Endothelial cell of umbilical vein (primary cell): ENCODE measurements around the gene TMEM43. TPM values are rescaled to one million over a fixed set of nuclear protein-coding genes. Genes with fewer than 3 reads are reported as not detected.

ENCODE experiments used
- BruUV-seq: library from RNA; stranded (reverse); fragments of 400-500 nt; replicated peaks from 2 replicates; lab custom pipeline; 2021; lab: Mats Ljungman, UMichigan
- CTCF ChIA-PET: fragments of 300-600, 350-600 bp; sonication (Branson Sonifier 250); formaldehyde crosslinking; loops from one replicate; lab custom pipeline; 2021; ENCODE audit warnings: antibody characterized with exemption, inconsistent platforms; lab: Charles Lee
- POLR2A ChIA-PET: fragments of 300-600, 350-600 bp; sonication (Branson Sonifier 250); formaldehyde crosslinking; loops from one replicate; lab custom pipeline; 2021; ENCODE audit warnings: antibody characterized with exemption, inconsistent platforms; lab: Charles Lee
- DNase-seq: peaks from one replicate; pipeline ENCODE4 v3.0.0-alpha.2; 2011; ENCODE audit warnings: low read depth, low spot score
- FAIRE-seq: peaks from 2 replicates; lab custom pipeline; 2011; peaks lifted over from hg19 to GRCh38; lab: Jason Lieb, UNC
- H2AFZ ChIP-seq: 2 replicates; pipeline ENCODE4 v1.6.0; 2012; ENCODE audit warnings: low read depth, low read length, control low read depth, inconsistent platforms
- H3K27ac ChIP-seq: 2 replicates; pipeline ENCODE4 v1.5.1; 2011; ENCODE audit warnings: low read depth, mild to moderate bottlenecking, control low read depth, low read length, moderate library complexity; ENCODE audit not compliant: insufficient read depth
- H3K27me3 ChIP-seq, 2 experiments: 2 replicates each; pipeline versions ENCODE4 v1.6.0 to v1.6.1; 2011; ENCODE audit warnings: low read length in 2 of 2, mixed read lengths in 1 of 2; ENCODE audit not compliant: control insufficient read depth in 2 of 2, insufficient read depth in 2 of 2
- H3K36me3 ChIP-seq, 2 experiments: 2 replicates in 1 of 2; 3 replicates in 1 of 2; pipeline ENCODE4 v1.5.1; 2011; ENCODE audit warnings: low read length in 2 of 2, mild to moderate bottlenecking in 1 of 2, moderate library complexity in 1 of 2; ENCODE audit not compliant: control insufficient read depth in 2 of 2, insufficient read depth in 2 of 2; ENCODE audit errors: extremely low read depth in 1 of 2
- H3K4me1 ChIP-seq: 3 replicates; pipeline ENCODE4 v1.5.1; 2011; ENCODE audit warnings: mild to moderate bottlenecking, low read length; ENCODE audit not compliant: control insufficient read depth, insufficient read depth; ENCODE audit errors: extremely low read depth
- H3K4me2 ChIP-seq: 2 replicates; pipeline ENCODE4 v1.6.1; 2011; ENCODE audit warnings: low read length, control low read depth, mixed read lengths; ENCODE audit not compliant: insufficient read depth
- H3K4me3 ChIP-seq, 3 experiments: fragments of 200-600 bp in 1 of 3; sonication (generic), shearing (Covaris generic) in 1 of 3; replicated peaks in 1 of 3; 2 replicates each; pipeline ENCODE4 v1.5.1; 2011 to 2016; ENCODE audit warnings: control low read depth in 3 of 3, low read length in 3 of 3, mild to moderate bottlenecking in 2 of 3, inconsistent platforms in 1 of 3, low read depth in 1 of 3, moderate library complexity in 1 of 3; ENCODE audit not compliant: insufficient read depth in 1 of 3
- H3K79me2 ChIP-seq: 2 replicates; pipeline ENCODE4 v1.6.0; 2012; ENCODE audit warnings: low read length, inconsistent platforms; ENCODE audit not compliant: control insufficient read depth, insufficient read depth
- H3K9ac ChIP-seq: replicated peaks from 2 replicates; pipeline ENCODE3; 2011; ENCODE audit warnings: low read length, control low read depth; ENCODE audit not compliant: insufficient read depth; ENCODE audit errors: extremely low read depth
- H3K9me1 ChIP-seq: replicated peaks from 3 replicates; pipeline ENCODE4 v1.6.0; 2011; ENCODE audit warnings: mild to moderate bottlenecking, low read length; ENCODE audit not compliant: control insufficient read depth, insufficient read depth; ENCODE audit errors: extremely low read depth
- H3K9me3 ChIP-seq: replicated peaks from 2 replicates; pipeline ENCODE4 v1.5.1; 2012; ENCODE audit warnings: low read length, inconsistent platforms; ENCODE audit not compliant: control insufficient read depth, insufficient read depth
- H4K20me1 ChIP-seq: replicated peaks from 2 replicates; pipeline ENCODE3; 2011; ENCODE audit warnings: mild to moderate bottlenecking, low read length; ENCODE audit not compliant: control insufficient read depth, insufficient read depth; ENCODE audit errors: extremely low read depth
- EZH2 ChIP-seq: IDR thresholded peaks from 2 replicates; pipeline ENCODE4 v1.6.1; 2012; ENCODE audit warnings: borderline replicate concordance, low read depth, mild to moderate bottlenecking, moderate library complexity, low read length, inconsistent platforms; ENCODE audit not compliant: severe bottlenecking
- FOS ChIP-seq: IDR thresholded peaks from 2 replicates; pipeline ENCODE4 v1.6.1; 2011; ENCODE audit warnings: mild to moderate bottlenecking, low read length, moderate library complexity, borderline replicate concordance; ENCODE audit not compliant: insufficient read depth
- GATA2 ChIP-seq: IDR thresholded peaks from 2 replicates; pipeline ENCODE4 v1.7.0; 2011; ENCODE audit warnings: low read depth, mild to moderate bottlenecking, moderate library complexity, mixed read lengths, low read length; ENCODE audit not compliant: insufficient read length, insufficient read depth
- JUN ChIP-seq: IDR thresholded peaks from 2 replicates; pipeline ENCODE4 v1.6.1; 2011; ENCODE audit warnings: borderline replicate concordance, low read depth; ENCODE audit not compliant: insufficient read length, insufficient read depth
- MYC ChIP-seq: IDR thresholded peaks from one replicate; pipeline ENCODE4 v1.6.1; 2011; ENCODE audit warnings: mild to moderate bottlenecking, low read depth, low read length
- POLR2A ChIP-seq: IDR thresholded peaks from 2 replicates; pipeline ENCODE4 v1.6.1; 2012; ENCODE audit warnings: low read depth, mild to moderate bottlenecking, control low read depth, low read length
- POLR2AphosphoS5 ChIP-seq: IDR thresholded peaks from 2 replicates; pipeline ENCODE4 v1.6.1; 2012; ENCODE audit warnings: low read depth, mild to moderate bottlenecking, control low read depth, low read length, moderate library complexity; ENCODE audit not compliant: insufficient read depth
- dilution Hi-C: fragments of 300-500 bp; cut with MboI; formaldehyde crosslinking; loops from one replicate; pipeline ENCODE4 v1.15.0; 2019; ENCODE audit warnings: low sequenced_read_pairs; ENCODE audit not compliant: extremely low pct_ligation_motif_present
- intact Hi-C: fragments of 100-400 bp; cut with micrococcal nuclease; formaldehyde crosslinking; loops from one replicate; pipeline ENCODE4 v1.10.0; 2022
- polyA plus RNA-seq, 4 experiments: library from polyadenylated mRNA; depleted of rRNA in 3 of 4; stranded (reverse) in 3 of 4; unstranded in 1 of 4; fragments of >200 nt; gene quantifications; 2 replicates each; pipeline versions ENCODE4 v1.2.1 to v1.2.3, GENCODE V29; 2011 to 2012; ENCODE audit warnings: missing spikeins in 1 of 4
- total RNA-seq: library from RNA; stranded (reverse); gene quantifications from 2 replicates; pipeline ENCODE4 v1.2.3, GENCODE V29; 2021
- TF ChIP-seq, protein P1 (sequence below): IDR thresholded peaks from 2 replicates; pipeline ENCODE4 v1.6.1; 2011; ENCODE audit not compliant: insufficient read depth, insufficient read length
- TF ChIP-seq, protein P2 (sequence below), 2 donors: IDR thresholded peaks; 1 replicate in 1 of 2; 2 replicates in 1 of 2; pipeline ENCODE4 v1.5.1; 2011; ENCODE audit warnings: low read length in 2 of 2, mild to moderate bottlenecking in 2 of 2, moderate library complexity in 2 of 2, control low read depth in 1 of 2, inconsistent platforms in 1 of 2, low read depth in 1 of 2; ENCODE audit not compliant: insufficient read depth in 1 of 2; ENCODE audit errors: extremely low read depth in 1 of 2

TMEM43 gene
- total and polyA plus RNA-seq, 2 donors (not counting 3 experiments of a cell fraction or from before 2014, with no cell fraction given) = 80.6 to 119 TPM

DNA sequence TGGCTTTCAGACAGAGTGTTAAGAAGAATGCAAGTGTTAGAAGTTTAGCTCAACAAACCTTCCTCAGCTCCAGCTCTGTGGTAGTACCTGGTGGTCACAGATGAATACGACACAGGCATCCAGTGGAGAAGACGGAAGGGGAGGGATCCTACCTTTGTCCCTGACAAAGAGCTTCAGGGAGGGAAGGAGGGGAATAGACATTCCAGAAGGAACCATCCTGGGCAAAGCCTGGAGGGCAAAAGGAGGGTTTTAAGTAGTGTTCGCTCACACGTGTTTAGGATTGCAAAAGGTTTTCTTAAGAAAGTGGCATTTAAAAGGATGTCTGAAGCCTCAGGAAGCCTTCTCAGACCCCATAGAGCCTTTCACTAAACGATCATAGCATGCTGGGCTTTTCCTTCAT is 3.0 kb upstream of the TMEM43 start:
- Histone ChIP-seq H3K36me3 (no peaks in the 10 kb centered on the region), H3K79me2 (peaks cover 25% of the 10 kb centered on the region), H3K27ac (no peak overlapping the region), H3K9ac (no peak overlapping the region), H3K27me3 (no peaks in the 10 kb centered on the region), H4K20me1 (no peaks in the 10 kb centered on the region), H2AFZ (no peak overlapping the region), H3K4me1 (peaks cover 20% of the 10 kb centered on the region), H3K4me2 (no peak overlapping the region), H3K9me3 (no peaks in the 10 kb centered on the region), H3K4me3 (no peak overlapping the region), H3K9me1 (no peaks in the 10 kb centered on the region)
- POLR2A ChIA-PET = no interaction called here
- BruUV-seq = no TSS peak
- intact Hi-C loops (loop anchor here (5.0 kb wide), 1 partner anchor 465 kb away; no protein-coding TSS in a partner anchor), dilution Hi-C loops (no loop called here)
- no peak for FAIRE-seq
- CTCF ChIA-PET = interaction anchor here (1.2 to 1.9 kb wide), 2 partner anchors 10 to 225 kb away, joined by 3 to 5 read pairs; no protein-coding TSS in a partner anchor
- DNase-seq = no peak
- no peak for TF ChIP-seq POLR2AphosphoS5
- no peak for TF ChIP-seq GATA2
- no peak for TF ChIP-seq EZH2
- TF ChIP-seq MYC = no peak
- TF ChIP-seq FOS = no peak
- no peak for TF ChIP-seq POLR2A
- TF ChIP-seq, protein P1, sequence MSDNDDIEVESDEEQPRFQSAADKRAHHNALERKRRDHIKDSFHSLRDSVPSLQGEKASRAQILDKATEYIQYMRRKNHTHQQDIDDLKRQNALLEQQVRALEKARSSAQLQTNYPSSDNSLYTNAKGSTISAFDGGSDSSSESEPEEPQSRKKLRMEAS = no peak
- TF ChIP-seq, protein P2, sequence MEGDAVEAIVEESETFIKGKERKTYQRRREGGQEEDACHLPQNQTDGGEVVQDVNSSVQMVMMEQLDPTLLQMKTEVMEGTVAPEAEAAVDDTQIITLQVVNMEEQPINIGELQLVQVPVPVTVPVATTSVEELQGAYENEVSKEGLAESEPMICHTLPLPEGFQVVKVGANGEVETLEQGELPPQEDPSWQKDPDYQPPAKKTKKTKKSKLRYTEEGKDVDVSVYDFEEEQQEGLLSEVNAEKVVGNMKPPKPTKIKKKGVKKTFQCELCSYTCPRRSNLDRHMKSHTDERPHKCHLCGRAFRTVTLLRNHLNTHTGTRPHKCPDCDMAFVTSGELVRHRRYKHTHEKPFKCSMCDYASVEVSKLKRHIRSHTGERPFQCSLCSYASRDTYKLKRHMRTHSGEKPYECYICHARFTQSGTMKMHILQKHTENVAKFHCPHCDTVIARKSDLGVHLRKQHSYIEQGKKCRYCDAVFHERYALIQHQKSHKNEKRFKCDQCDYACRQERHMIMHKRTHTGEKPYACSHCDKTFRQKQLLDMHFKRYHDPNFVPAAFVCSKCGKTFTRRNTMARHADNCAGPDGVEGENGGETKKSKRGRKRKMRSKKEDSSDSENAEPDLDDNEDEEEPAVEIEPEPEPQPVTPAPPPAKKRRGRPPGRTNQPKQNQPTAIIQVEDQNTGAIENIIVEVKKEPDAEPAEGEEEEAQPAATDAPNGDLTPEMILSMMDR (IDR thresholded peaks at IDR 0.05; ENCODE audit: extremely low read depth in 1 of 2, insufficient read depth in 1 of 2, low read depth in 1 of 2, low read length in 2 of 2) = no peak
- TF ChIP-seq JUN = no peak
